Activated effector memory CD4-positive, alpha-beta T cell treated with Interleukin-2 at 50 U/mL for 16 hours (primary cell): ENCODE data around the gene SND1.
"Not testable (repeated sequence)": the region's sequence is repeated elsewhere in the genome, so short reads cannot be mapped to it uniquely, and the experiment has no call there.

Experiments used
- DNase-seq: peaks from one replicate; pipeline ENCODE4 v3.0.0-alpha.2; 2020

SND1 gene

DNA sequence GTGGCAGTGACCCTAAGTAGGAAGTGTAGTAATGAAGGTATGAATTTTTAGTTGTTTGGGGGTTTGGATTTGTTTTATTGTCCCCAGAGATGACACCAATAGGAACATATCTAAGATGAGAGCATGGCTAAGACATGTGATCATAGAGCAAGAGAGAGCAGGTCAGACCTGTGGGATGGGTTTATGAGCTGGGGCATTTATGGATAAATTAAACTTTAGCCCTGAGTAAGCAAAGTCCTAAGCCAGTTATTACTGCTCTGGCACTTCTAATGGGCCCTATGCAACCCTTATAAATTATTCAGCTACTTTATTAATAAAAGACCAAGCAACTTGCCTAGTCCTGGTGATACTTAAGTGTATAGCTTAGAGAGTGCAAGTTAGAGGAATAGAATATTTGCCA, 294.1 kb downstream of the SND1 start:
- DNase-seq: no peak

GRCh38 chr7:127946847-127947246, 294.9 kb downstream of the SND1 start:
- no peak for DNase-seq

DNA sequence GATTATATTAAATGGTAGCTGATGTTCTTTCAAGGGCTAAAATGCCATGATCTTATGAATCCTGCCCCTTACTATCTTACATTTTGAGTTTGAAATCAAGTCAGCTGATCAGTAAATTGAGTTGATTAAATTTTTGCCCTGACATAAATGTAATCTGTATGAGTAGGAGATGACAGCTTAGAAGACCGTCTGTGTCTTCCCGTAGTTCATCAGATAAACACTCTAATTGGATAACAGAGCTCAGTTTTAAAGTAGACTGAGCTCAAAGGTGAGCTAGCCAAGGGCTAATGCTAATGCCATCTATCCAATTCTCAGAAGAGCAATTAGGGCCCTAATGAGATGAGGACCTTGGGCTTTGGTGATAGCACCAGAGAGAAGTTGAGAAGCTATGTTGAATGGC, 296.3 kb downstream of the SND1 start:
- DNase-seq: no peak

DNA sequence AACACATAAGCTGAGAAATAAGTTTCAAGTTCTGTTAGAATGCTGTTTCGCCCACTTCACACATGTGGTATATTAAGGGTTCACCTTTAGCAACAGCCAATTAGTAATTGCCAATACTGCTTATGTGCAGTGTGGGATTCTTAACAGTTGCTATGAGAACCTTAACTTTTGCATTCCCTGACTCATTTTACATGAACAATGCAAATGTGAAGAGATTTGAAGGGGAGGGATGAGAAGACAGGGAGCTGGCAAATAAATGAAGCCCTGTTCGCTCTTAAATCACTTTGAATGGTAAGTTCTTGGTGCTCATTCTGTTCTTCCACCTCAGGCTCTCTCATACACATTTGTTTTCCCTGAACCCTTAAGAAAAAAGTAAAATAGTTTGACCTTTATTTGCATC, 296.9 kb downstream of the SND1 start:
- no peak for DNase-seq

DNA sequence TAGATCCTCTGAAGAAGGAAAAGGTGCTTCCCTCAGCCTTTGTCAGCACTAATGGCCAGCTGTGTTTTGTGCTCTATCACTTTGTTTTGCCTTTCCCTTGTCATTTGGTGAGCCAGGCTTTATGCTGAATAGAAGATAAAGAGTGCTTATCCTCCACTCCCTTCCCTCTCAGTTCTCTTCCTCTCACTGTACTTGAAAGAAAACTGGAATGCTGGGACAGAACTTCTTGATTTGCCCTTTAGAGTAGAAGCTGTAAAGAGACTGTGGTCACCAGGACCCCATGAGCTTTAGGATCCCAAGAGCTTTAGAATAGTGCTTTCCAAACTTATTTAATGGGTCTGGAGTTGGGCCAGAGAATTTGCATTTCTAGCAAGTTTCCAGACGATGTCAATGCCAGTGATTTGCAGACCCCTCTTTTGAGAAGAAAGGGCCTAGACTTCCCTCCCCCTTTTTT, 297.8 kb downstream of the SND1 start:
- DNase-seq: no peak

GRCh38 chr7:127950233-127950935, 298.4 kb downstream of the SND1 start:
- DNase-seq: no peak

DNA sequence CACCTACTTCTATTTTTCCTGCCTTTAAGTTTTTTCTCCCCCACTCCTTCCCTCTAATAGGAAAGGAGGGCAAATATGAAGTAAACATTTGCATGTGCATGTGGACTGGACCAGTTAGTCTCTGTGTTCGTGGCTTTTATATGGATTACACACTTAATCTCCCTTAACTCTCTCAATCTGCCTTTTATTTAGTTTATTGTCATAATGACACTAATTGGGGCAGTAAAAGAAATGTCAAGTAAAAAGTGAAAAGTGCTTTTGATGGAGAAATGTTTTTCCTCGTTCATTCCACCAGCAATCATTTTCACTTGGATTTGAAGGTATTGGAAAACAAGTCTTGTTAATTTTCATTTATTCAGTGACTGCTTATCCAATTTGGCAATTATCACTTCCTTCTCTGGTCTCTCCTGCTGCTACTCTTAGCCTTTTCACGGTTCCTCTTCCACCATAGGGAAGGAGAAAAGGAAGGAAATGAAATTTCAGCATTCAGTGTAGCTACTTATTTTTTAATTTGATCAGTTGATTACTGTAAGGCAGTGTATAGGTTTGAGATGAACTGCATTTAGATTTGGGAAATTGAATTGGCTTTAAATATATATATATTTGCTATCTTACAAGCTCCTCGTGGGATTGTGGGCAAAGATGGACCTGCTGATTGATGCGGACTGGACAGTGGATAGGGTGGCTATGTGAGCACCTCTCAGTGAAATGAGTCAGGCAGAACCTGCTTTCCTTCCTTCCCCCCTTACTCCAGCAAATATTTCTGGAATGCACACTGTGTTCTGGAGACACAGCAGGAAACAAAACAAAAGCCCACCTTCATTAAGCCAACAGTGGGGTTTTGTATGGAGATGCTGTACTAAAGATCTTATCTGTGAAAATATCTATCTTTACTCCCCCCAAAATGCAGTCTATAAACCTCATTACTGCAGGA, 301.7 kb downstream of the SND1 start:
- no peak for DNase-seq

DNA sequence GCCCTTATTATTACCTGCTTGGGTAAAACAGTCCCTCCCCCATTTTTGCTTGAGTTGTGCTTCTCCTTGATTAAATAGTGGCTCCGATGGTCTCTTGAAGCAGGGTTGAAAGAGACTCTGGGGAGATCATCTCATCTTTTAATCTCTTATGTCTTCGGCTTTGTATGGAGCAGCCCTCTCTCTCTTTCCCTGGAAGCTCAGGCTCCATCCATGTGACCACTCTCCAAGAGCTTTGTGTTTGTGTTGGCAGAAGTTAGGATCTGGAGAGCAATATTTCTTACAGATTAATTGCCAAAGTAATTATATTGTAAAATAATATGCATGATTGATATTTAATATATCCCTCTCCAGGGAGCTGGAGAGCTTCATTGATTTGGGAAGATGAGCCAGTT, 302.4 kb downstream of the SND1 start:
- DNase-seq: no peak

GRCh38 chr7:127955051-127955531, 303.1 kb downstream of the SND1 start:
- no peak for DNase-seq

GRCh38 chr7:127957886-127958285, 305.9 kb downstream of the SND1 start:
- DNase-seq: no peak

- DNase-seq: no peak
Observed at GRCh38 chr7:127959770-127960169, 307.8 kb downstream of the SND1 start.

GRCh38 chr7:127961786-127962453, 309.9 kb downstream of the SND1 start:
- DNase-seq: no peak

- no peak for DNase-seq
Observed at GRCh38 chr7:127962589-127963361, 310.8 kb downstream of the SND1 start.

GRCh38 chr7:127963850-127964249, 311.9 kb downstream of the SND1 start:
- not testable (repeated sequence) for DNase-seq

DNA sequence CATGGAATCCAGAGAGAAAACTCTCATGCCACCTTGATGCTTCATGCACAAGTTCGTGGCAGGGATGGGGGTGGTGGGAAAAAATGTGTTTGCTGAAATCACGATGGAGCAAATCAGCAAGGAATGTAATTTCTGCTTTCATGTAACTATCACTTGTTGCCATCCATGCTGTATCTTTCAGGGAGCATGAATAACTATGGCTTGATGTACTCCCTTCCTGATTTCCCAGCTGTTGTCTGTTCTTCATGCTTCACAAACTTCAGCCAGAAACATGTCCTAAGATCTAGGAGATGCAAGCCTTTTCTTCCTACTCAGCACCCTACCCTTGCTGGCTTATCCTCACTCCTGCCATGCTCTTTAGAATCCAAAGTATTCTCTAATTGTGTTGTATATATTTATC, 315.3 kb downstream of the SND1 start:
- no peak for DNase-seq

DNA sequence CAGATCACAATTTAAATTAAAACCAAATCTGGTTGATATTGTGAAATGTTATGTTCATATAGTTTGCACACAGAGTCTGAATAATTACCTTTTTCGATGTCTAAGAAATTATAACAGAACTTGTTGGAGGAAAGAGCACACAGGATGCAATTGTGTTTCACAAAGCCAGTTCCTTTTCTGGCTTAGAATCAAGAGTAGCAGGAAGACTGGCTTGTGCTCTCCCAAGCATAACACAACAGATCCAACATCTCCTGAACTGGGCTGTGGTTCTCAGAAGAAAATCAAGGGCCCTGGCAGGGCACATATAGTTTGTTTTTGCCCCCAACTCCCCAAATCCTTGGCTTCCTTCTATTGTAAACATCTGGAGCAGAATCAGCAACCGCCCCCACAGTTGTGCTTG, 316.6 kb downstream of the SND1 start:
- no peak for DNase-seq

DNA sequence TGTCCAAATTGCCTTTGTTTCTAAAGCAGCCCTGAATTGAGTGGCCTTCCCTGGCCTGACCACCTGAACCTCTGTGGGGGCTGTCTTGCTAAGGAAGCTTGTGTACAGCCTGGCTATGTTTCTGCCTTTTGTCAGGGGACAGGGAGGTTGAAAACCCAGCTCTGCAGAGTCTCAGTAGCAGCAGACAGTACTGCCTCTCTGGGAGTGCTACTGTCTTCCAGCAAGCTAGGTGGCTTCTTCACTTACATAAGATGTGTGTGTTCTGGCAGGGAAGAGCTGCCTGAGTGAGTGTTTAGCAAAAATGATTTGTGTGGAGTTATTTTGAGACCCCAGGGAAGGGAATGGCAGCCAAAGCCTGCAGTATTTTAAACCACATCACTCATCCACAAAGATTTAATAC, 321.8 kb downstream of the SND1 start:
- no peak for DNase-seq

DNA sequence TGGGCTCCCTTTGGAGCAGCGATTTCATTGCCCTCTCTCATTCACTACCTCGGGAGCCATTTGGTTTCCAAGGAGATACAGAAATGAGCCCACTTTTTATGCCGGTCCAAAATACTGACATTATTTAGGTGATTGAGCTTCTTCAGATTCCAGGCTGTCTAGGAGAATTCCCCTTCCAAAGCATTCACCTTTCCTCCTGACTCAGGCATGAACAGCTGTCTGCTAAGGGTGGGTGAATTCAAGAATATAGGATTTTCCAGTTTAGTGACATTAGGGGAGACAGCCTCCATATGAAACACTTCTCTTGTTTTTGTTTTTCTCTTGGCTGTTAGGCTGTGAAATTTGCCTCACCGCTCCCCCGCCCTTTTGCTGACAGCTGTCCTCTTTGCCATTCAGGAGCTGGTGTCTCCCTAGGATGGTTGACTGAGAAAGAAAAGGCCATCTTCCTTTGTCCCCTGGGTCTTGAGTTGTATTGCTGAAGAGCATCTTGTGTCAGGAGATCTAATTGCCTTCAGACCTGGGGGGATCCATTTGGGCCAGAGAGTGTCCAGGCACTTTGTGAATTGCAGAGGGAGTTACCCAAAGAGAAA, 322.5 kb downstream of the SND1 start:
- no peak for DNase-seq

DNA sequence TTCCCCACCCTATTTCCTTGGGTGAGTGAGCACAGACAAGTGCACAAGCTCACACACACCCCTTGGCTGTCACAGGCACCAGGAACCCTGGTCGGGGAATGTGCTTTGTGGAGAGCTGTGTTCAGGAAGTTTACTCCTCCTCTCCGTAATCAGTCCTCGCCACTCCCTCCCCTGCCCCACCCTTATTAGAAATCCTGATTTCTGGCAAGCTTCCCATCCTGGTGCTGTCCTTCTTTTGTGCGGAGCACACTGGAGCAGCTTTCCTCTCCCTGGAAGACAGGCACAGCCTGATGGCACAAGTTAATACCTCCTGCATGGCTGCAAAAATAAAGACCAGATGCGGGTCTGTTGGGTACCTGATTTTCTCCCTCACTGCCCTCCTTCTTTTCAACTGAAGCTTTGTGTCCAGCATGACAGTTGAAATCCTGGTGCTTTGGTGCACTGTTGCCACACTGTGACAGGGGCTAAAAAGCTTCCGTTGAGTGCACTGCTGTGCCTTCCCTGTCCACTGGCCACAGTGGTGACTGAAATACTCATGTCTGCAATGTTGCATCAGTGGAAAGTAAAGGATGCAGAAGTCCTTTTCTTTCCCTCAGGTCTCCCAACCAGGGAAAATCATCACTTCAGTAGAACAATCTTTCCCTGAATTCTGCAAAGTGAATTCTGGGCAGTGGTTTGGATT, 324.2 kb downstream of the SND1 start:
- DNase-seq: no peak

DNA sequence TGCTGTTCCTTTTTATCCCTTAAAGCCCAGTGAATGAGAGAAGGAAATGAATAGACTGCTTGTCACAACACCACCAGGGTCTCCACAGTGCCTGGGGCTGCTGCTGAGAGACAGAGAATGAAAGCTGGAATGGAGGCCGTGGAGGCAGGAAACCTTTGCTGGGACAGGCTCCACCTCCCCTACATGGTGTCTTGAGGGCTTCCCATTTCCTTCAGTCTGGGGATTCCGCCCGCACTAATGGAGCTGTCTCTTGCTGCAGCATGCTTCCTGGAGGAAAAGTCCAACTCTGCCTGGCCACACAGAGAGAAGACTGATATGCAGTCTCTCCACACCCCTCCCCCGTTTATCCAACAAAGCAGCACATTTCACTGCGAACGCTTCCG, 324.7 kb downstream of the SND1 start:
- no peak for DNase-seq

DNA sequence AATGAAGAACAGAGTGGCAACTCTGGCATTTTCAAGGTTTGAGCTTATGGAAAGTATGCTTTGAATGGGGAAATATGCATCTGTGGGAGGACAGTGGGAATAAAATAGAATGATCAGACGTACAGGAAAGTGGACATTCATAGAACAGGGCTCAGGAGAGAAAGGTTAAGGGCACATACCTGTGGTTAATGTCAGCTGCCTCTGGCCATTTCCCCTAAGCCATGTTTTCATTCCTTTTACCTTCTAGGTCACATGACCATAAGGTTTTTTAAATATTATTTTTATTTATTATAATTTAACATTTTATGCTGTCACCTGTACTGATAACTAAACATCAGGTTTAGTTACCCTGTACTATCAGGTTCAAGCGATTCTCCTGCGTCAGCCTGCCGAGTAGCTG, 326.4 kb downstream of the SND1 start:
- no peak for DNase-seq
